Activated naive CD8-positive, alpha-beta T cell treated with anti-CD3 and anti-CD28 coated beads, Interleukin-2, amount 50 U/mL, for 24 hours (primary cell): ENCODE data around the gene CENPU.
"Not testable (repeated sequence)": the region's sequence is repeated elsewhere in the genome, so short reads cannot be mapped to it uniquely, and the experiment has no call there.

Experiments
- ATAC-seq: fragments of 150-1000 bp; cut with Tn5 transposase; one replicate; pipeline ENCODE4 v1.10.0; 2021
- DNase-seq: peaks from one replicate; pipeline ENCODE4 v3.0.0; 2021
- H3K27ac Mint-ChIP-seq: one replicate; pipeline ENCODE4 v1.8.0; 2021; ENCODE audit warnings: mild to moderate bottlenecking, mixed read lengths
- H3K27me3 Mint-ChIP-seq: one replicate; pipeline ENCODE4 v1.8.0; 2021; ENCODE audit warnings: mixed read lengths
- H3K36me3 Mint-ChIP-seq: one replicate; pipeline ENCODE4 v1.8.0; 2021; ENCODE audit warnings: low read depth, mixed read lengths
- H3K4me1 Mint-ChIP-seq: one replicate; pipeline ENCODE4 v1.8.0; 2021; ENCODE audit warnings: mixed read lengths
- H3K4me3 Mint-ChIP-seq: one replicate; pipeline ENCODE4 v1.8.0; 2021; ENCODE audit warnings: mild to moderate bottlenecking, moderate library complexity, mixed read lengths
- H3K9me3 Mint-ChIP-seq: one replicate; pipeline ENCODE4 v1.8.0; 2021; ENCODE audit warnings: mixed read lengths

CENPU gene

DNA sequence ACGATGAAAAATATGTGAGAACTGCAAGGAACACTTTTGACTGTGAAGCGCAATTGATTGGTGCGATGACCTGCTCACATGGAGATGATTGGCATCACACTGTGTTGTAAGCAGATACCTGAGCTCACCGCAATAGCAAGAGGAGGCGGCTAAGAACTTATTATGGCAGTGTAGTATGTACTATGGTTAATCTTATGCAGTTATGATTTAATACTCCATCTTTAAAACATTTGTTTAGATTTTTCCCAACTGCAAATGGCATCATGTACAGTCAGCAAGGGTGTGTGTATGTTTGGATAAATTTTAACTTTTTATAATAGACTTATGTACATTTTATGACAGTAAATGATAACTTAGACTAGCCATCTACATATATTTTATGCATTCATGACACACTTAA, 58.9 kb downstream of the CENPU start:
- ATAC-seq: no peak
- H3K27ac Mint-ChIP-seq: no peak overlapping the region
- peaks cover 2% of the 10 kb centered on the region for H3K4me1 Mint-ChIP-seq
- peaks cover 19% of the 10 kb centered on the region for H3K36me3 Mint-ChIP-seq
- DNase-seq: no peak
- H3K27me3 Mint-ChIP-seq: no peaks in the 10 kb centered on the region
- H3K4me3 Mint-ChIP-seq: no peak overlapping the region
- H3K9me3 Mint-ChIP-seq: no peaks in the 10 kb centered on the region

- Mint-ChIP-seq H3K9me3 (no peaks in the 10 kb centered on the region), H3K36me3 (peaks cover 20% of the 10 kb centered on the region), H3K4me3 (no peak overlapping the region), H3K27me3 (no peaks in the 10 kb centered on the region), H3K4me1 (peaks cover 5% of the 10 kb centered on the region), H3K27ac (no peak overlapping the region)
- ATAC-seq (no peak), DNase-seq (no peak)
Observed at GRCh38 chr4:184674011-184674410, 59.9 kb downstream of the CENPU start.

GRCh38 chr4:184672741-184673140, 61.2 kb downstream of the CENPU start:
- H3K27ac Mint-ChIP-seq: no peak overlapping the region

DNA sequence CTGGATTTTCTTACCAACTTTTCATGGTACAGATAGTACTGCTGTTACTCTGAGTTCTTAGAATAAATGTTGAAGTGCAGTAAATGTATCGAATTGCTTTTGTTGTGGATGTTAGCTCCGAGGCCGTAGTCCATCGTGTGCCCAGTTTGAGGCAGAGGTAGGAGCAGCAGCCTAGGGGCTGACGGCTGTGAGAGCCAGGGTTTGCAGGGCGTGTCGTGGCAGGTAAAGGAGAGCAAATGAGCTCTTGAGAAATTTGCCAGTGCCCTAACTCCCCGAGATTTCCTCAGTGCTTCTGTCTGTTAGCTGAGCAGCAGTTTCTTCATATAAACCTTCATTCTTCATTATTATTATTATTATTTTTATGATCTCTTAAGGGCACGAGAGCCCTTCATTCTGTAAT, 62.8 kb downstream of the CENPU start:
- Mint-ChIP-seq H3K27ac (no peak overlapping the region), H3K4me1 (peaks cover 17% of the 10 kb centered on the region), H3K36me3 (peaks cover 36% of the 10 kb centered on the region), H3K9me3 (no peaks in the 10 kb centered on the region), H3K27me3 (no peaks in the 10 kb centered on the region), H3K4me3 (no peak overlapping the region)
- DNase-seq (no peak), ATAC-seq (no peak)

More at GRCh38 chr4:184672741-184673140, 61.2 kb downstream of the CENPU start:
- ATAC-seq (no peak), DNase-seq (no peak)
- Mint-ChIP-seq H3K27me3 (no peaks in the 10 kb centered on the region), H3K36me3 (peaks cover 30% of the 10 kb centered on the region), H3K4me1 (peaks cover 16% of the 10 kb centered on the region), H3K9me3 (no peaks in the 10 kb centered on the region), H3K4me3 (no peak overlapping the region)

DNA sequence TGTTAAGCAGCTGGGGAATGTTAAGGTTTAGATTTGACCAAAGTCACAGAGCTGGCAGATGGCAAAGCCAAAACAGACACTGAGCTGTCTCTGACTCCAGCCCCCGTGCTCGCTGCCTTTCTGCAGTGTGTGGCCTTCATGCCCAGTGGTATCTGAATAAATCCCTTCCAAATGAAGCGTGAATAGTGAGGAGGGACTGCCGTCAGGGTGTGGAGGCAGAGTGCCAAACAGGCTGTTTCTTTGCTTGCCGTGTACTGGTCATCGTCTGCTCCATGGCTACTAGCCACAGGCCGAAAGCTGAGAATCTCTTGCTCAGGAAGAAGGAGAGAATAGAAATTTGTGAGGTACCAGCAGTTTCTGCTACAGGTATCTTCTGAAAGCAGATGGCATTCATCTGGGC, 64.6 kb downstream of the CENPU start:
- DNase-seq (no peak), ATAC-seq (no peak)
- Mint-ChIP-seq H3K4me3 (no peak overlapping the region), H3K27me3 (no peaks in the 10 kb centered on the region), H3K9me3 (no peaks in the 10 kb centered on the region), H3K27ac (peak overlapping the region; percentile 21), H3K36me3 (peaks cover 38% of the 10 kb centered on the region), H3K4me1 (peaks cover 17% of the 10 kb centered on the region)

DNA sequence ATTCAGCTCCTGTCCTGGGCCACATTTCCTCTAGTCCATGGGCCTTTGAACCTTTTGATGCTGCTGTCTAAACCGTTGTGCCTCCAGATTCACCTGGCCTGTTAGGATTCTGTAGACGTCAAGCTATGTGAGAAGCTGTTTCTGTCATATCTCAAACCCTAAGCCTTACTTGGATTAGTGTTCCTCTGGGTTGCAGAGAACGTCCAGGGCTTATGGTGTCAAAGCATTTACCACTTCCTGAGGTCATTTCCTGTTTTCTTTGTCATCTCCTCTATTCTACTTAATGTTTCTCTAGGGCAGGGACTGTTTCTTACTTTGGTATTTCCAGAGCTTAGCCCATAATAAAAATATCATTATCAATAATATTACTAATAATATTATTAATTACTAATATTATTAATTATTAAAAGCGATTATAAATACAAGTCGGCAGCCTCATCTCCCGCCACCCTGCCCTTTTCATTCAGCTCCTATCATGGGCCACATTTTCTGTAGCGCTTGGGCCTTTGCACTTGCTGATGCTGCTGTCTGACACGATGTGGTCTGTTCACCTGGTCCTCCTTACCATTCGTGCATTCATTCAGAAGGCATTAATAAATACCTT, 65.3 kb downstream of the CENPU start:
- peak; percentile 53 for ATAC-seq
- Mint-ChIP-seq H3K36me3 (peaks cover 36% of the 10 kb centered on the region), H3K27ac (peak overlapping the region; percentile 43), H3K4me3 (no peak overlapping the region), H3K9me3 (no peaks in the 10 kb centered on the region), H3K4me1 (peaks cover 17% of the 10 kb centered on the region), H3K27me3 (no peaks in the 10 kb centered on the region)
- DNase-seq: no peak

DNA sequence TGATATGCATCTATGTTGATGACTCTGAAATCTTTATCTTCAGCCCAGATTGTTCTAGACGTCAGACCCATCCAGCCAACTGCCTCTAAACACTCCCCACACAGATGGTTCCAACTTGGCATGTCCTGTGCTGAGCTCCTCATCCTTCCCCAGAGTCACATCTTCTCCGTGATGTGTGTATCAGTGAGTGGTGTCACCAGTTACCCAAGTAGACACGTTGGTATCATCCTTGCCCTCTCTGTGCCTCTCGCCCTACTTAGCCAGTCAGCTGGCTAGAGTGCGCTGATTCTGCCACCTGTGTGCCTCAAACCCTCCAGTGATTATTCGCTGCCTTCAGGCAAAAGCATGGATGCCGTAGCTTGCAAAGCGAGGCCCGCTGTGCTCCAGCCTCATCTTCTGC, 65.8 kb downstream of the CENPU start:
- H3K4me1 Mint-ChIP-seq: peaks cover 17% of the 10 kb centered on the region
- peak overlapping the region; percentile 43 for H3K27ac Mint-ChIP-seq
- H3K4me3 Mint-ChIP-seq: no peak overlapping the region
- H3K9me3 Mint-ChIP-seq: no peaks in the 10 kb centered on the region
- no peaks in the 10 kb centered on the region for H3K27me3 Mint-ChIP-seq
- ATAC-seq: peak; percentile 20
- peaks cover 36% of the 10 kb centered on the region for H3K36me3 Mint-ChIP-seq
- no peak for DNase-seq

DNA sequence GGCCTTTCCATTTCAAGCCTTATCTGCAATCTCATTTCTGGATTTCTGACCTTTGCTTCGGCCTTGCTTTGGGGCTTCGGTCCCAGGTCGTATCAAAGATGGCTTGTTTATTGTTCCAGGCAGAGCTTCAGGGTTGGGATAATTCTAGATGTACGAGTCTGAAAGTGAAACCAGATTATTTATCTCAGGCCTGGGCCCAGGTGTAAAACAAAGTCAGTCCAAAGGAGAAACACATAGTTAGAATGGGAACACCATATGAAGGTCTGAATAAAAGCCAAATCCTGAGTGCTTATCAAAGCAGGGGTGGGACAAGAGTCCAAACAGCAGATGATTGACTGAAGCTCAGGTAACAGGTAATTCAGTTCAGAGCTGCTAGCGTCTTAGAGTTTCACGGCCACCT, 67.2 kb downstream of the CENPU start:
- Mint-ChIP-seq H3K9me3 (no peaks in the 10 kb centered on the region), H3K4me1 (peaks cover 17% of the 10 kb centered on the region), H3K4me3 (no peak overlapping the region), H3K27ac (no peak overlapping the region), H3K27me3 (no peaks in the 10 kb centered on the region), H3K36me3 (peaks cover 27% of the 10 kb centered on the region)
- ATAC-seq: no peak
- no peak for DNase-seq

- peak; percentile 76 for ATAC-seq
- no peak for DNase-seq
- Mint-ChIP-seq H3K4me3 (no peak overlapping the region), H3K4me1 (peaks cover 17% of the 10 kb centered on the region), H3K27ac (no peak overlapping the region), H3K27me3 (no peaks in the 10 kb centered on the region), H3K36me3 (peaks cover 27% of the 10 kb centered on the region), H3K9me3 (no peaks in the 10 kb centered on the region)
Observed at GRCh38 chr4:184664445-184665210, 69.3 kb downstream of the CENPU start.

GRCh38 chr4:184662236-184662635, 71.7 kb downstream of the CENPU start:
- H3K27me3 Mint-ChIP-seq: no peaks in the 10 kb centered on the region
- DNase-seq: no peak
- no peak for ATAC-seq

GRCh38 chr4:184660978-184661377, 72.9 kb downstream of the CENPU start:
- Mint-ChIP-seq H3K27me3 (no peaks in the 10 kb centered on the region), H3K9me3 (no peaks in the 10 kb centered on the region)
- ATAC-seq: no peak

More at GRCh38 chr4:184662236-184662635, 71.7 kb downstream of the CENPU start:
- no peak overlapping the region for H3K4me3 Mint-ChIP-seq
- no peaks in the 10 kb centered on the region for H3K4me1 Mint-ChIP-seq
- no peaks in the 10 kb centered on the region for H3K9me3 Mint-ChIP-seq
- no peak overlapping the region for H3K27ac Mint-ChIP-seq
- peaks cover 12% of the 10 kb centered on the region for H3K36me3 Mint-ChIP-seq

DNA sequence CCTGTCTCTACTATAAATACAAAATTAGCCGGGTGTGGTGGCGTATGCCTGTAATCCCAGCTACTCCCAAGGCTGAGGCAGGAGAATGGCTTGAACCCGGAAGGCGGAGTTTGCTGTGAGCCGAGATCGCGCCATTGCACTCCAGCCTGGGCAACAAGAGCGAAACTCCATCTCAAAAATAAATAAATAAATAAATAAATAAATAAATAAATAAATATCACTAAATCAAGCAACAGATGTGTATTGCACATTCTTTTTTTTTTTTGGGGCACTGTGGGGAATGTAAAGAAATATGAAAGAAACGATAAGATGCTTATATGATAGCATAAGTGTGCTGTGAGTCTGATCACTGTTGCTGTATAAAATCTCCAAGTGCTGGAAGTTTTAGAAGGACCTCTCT, 76.1 kb downstream of the CENPU start:
- not testable (repeated sequence) for H3K4me1 Mint-ChIP-seq, ATAC-seq, H3K27me3 Mint-ChIP-seq, H3K27ac Mint-ChIP-seq, H3K9me3 Mint-ChIP-seq, H3K4me3 Mint-ChIP-seq, DNase-seq
- H3K36me3 Mint-ChIP-seq: peaks cover 13% of the 10 kb centered on the region

More at GRCh38 chr4:184660978-184661377, 72.9 kb downstream of the CENPU start:
- Mint-ChIP-seq H3K27ac (no peak overlapping the region), H3K4me1 (no peaks in the 10 kb centered on the region), H3K36me3 (peaks cover 9% of the 10 kb centered on the region), H3K4me3 (no peak overlapping the region)
- no peak for DNase-seq

- Mint-ChIP-seq H3K36me3 (peaks cover 13% of the 10 kb centered on the region), H3K9me3 (no peaks in the 10 kb centered on the region), H3K27me3 (no peaks in the 10 kb centered on the region), H3K4me3 (no peak overlapping the region), H3K4me1 (no peaks in the 10 kb centered on the region), H3K27ac (no peak overlapping the region)
- DNase-seq (no peak), ATAC-seq (no peak)
Observed at GRCh38 chr4:184657144-184657543, 76.8 kb downstream of the CENPU start.

GRCh38 chr4:184655889-184656869, 77.7 kb downstream of the CENPU start:
- H3K27me3 Mint-ChIP-seq: no peaks in the 10 kb centered on the region
- H3K9me3 Mint-ChIP-seq: no peaks in the 10 kb centered on the region
- no peak for DNase-seq
- H3K4me3 Mint-ChIP-seq: no peak overlapping the region
- H3K4me1 Mint-ChIP-seq: peaks cover 2% of the 10 kb centered on the region
- no peak overlapping the region for H3K27ac Mint-ChIP-seq
- peaks cover 13% of the 10 kb centered on the region for H3K36me3 Mint-ChIP-seq
- ATAC-seq: no peak
